Fibroblast of lung (primary cell): Measurements from ENCODE around the gene MYMX. TPM values are rescaled to one million over a fixed set of nuclear protein-coding genes. Genes with fewer than 3 reads are reported as not detected.

Source experiments
- DNase-seq, 2 donors: peaks; one replicate each; pipeline versions ENCODE4 v3.0.0 to v3.0.0-alpha.2; 2010; ENCODE audit warnings: low read depth in 2 of 2
- H2AFZ ChIP-seq: 2 replicates; pipeline ENCODE4 v1.5.1; 2012; ENCODE audit warnings: low read length, control low read depth, inconsistent platforms
- H3K27ac ChIP-seq: 2 replicates; pipeline ENCODE4 v1.5.1; 2011; ENCODE audit warnings: low read length, control low read depth; ENCODE audit not compliant: insufficient read depth
- H3K27me3 ChIP-seq: 2 replicates; pipeline ENCODE4 v1.5.1; 2011; ENCODE audit warnings: mild to moderate bottlenecking, low read length; ENCODE audit not compliant: control insufficient read depth, insufficient read depth
- H3K36me3 ChIP-seq: 2 replicates; pipeline ENCODE4 v1.5.1; 2011; ENCODE audit warnings: low read length; ENCODE audit not compliant: control insufficient read depth, insufficient read depth
- H3K4me1 ChIP-seq: 2 replicates; pipeline ENCODE4 v1.5.1; 2011; ENCODE audit warnings: low read length; ENCODE audit not compliant: control insufficient read depth, insufficient read depth; ENCODE audit errors: extremely low read depth
- H3K4me2 ChIP-seq: 2 replicates; pipeline ENCODE4 v1.5.1; 2011; ENCODE audit warnings: low read length, control low read depth; ENCODE audit not compliant: insufficient read depth; ENCODE audit errors: extremely low read depth
- H3K4me3 ChIP-seq, 4 experiments: fragments of 200-600 bp in 1 of 4; sonication (generic) in 1 of 4; replicated peaks in 1 of 4; 2 replicates each; pipeline ENCODE4 v1.5.1; 2011 to 2016; ENCODE audit warnings: low read length in 4 of 4, low read depth in 3 of 4, mild to moderate bottlenecking in 3 of 4, control low read depth in 2 of 4, inconsistent platforms in 1 of 4, mixed read lengths in 1 of 4; ENCODE audit not compliant: insufficient read depth in 1 of 4; ENCODE audit errors: control extremely low read depth in 1 of 4
- H3K79me2 ChIP-seq: 2 replicates; pipeline ENCODE4 v1.5.1; 2012; ENCODE audit warnings: mild to moderate bottlenecking, low read length, inconsistent platforms; ENCODE audit not compliant: control insufficient read depth, insufficient read depth
- H3K9ac ChIP-seq: 2 replicates; pipeline ENCODE4 v1.5.1; 2011; ENCODE audit warnings: mild to moderate bottlenecking, low read length, control low read depth; ENCODE audit not compliant: insufficient read depth
- H3K9me3 ChIP-seq: 2 replicates; pipeline ENCODE4 v1.5.1; 2012; ENCODE audit warnings: low read depth, low read length; ENCODE audit not compliant: control insufficient read depth, insufficient read depth
- H4K20me1 ChIP-seq: 2 replicates; pipeline ENCODE4 v1.5.1; 2011; ENCODE audit warnings: low read length; ENCODE audit not compliant: control insufficient read depth, insufficient read depth; ENCODE audit errors: extremely low read depth
- EZH2 ChIP-seq: IDR thresholded peaks from 2 replicates; pipeline ENCODE4 v1.5.1; 2012; ENCODE audit warnings: low read length, control low read depth, mild to moderate bottlenecking; ENCODE audit errors: missing control alignments
- polyA plus RNA-seq, 2 donors: library from polyadenylated mRNA; depleted of rRNA in 1 of 2; stranded (reverse) in 1 of 2; unstranded in 1 of 2; fragments of >200 nt; gene quantifications; 2 replicates each; pipeline ENCODE4 v1.2.1, GENCODE V29; 2011 to 2012; ENCODE audit warnings: missing spikeins in 1 of 2
- total RNA-seq: library from RNA; depleted of rRNA; stranded (reverse); fragments of >200 nt; gene quantifications from 2 replicates; pipeline ENCODE4 v1.2.1, GENCODE V29; 2014
- TF ChIP-seq, protein P1 (sequence below), 2 donors: IDR thresholded peaks in 1 of 2; conservative IDR thresholded peaks in 1 of 2; 1 replicate in 1 of 2; 2 replicates in 1 of 2; pipeline ENCODE4 v1.5.1; 2011 to 2012; ENCODE audit warnings: low read length in 2 of 2, control low read depth in 1 of 2, inconsistent platforms in 1 of 2, low read depth in 1 of 2, mild to moderate bottlenecking in 1 of 2

The MYMX gene
- total and polyA plus RNA-seq, 2 donors (not counting 1 experiment from before 2014, with no cell fraction given) = not detected

DNA sequence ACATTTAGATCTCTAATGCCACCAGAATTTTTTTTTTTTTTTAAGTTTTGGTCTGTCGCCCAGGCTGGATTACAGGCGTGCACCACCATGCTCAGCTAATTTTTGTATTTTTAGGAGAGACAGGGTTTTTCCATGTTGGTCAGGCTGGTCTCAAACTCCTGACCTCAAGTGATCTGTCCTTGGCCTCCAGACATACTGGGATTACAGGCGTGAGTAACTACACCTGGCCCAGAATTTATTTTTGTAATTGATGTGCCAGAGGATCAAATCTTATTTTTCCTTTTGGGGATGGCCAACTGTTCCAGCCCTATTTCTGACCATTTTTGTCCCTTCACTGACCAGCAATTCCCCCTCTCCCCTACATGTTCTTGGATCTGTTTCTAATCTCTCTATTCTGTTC, 18.0 kb upstream of the MYMX start:
- Histone ChIP-seq H3K27me3 (no peaks in the 10 kb centered on the region), H3K4me3 (no peak overlapping the region), H2AFZ (no peak overlapping the region), H3K4me2 (no peak overlapping the region), H3K36me3 (no peaks in the 10 kb centered on the region), H3K9me3 (no peaks in the 10 kb centered on the region), H3K4me1 (no peaks in the 10 kb centered on the region), H4K20me1 (no peaks in the 10 kb centered on the region), H3K79me2 (no peaks in the 10 kb centered on the region), H3K9ac (no peak overlapping the region), H3K27ac (no peak overlapping the region)
- DNase-seq = no peak
- TF ChIP-seq, protein P1, sequence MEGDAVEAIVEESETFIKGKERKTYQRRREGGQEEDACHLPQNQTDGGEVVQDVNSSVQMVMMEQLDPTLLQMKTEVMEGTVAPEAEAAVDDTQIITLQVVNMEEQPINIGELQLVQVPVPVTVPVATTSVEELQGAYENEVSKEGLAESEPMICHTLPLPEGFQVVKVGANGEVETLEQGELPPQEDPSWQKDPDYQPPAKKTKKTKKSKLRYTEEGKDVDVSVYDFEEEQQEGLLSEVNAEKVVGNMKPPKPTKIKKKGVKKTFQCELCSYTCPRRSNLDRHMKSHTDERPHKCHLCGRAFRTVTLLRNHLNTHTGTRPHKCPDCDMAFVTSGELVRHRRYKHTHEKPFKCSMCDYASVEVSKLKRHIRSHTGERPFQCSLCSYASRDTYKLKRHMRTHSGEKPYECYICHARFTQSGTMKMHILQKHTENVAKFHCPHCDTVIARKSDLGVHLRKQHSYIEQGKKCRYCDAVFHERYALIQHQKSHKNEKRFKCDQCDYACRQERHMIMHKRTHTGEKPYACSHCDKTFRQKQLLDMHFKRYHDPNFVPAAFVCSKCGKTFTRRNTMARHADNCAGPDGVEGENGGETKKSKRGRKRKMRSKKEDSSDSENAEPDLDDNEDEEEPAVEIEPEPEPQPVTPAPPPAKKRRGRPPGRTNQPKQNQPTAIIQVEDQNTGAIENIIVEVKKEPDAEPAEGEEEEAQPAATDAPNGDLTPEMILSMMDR (conservative IDR thresholded peaks at IDR 0.05 in 1 of 2, IDR thresholded peaks at IDR 0.05 in 1 of 2; ENCODE audit: low read depth in 1 of 2, low read length in 2 of 2) = no peak
- TF ChIP-seq EZH2 = no peak

DNA sequence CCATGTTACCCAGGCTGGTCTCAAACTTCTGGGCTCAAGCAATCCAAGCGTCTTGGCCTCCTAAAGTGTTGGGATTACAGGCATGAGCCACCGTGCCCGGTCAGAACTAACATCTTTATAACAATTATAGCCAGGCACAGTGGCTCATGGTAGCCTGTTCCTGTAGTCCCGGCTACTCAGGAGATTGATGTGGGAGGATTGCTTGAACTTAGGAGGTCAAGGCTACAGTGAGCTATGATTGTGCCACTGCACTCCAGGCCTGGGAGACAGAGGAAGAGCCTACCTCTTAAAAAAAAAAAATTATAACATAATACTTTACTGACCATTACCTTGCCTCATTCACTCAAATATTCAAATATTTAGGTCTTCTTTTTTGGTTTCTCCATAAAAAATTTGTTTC, 16.8 kb upstream of the MYMX start:
- no peak overlapping the region for H3K4me3 ChIP-seq
- H3K9me3 ChIP-seq = no peaks in the 10 kb centered on the region
- H2AFZ ChIP-seq = no peak overlapping the region
- no peaks in the 10 kb centered on the region for H3K79me2 ChIP-seq
- H3K36me3 ChIP-seq = no peaks in the 10 kb centered on the region
- peaks cover under 1% of the 10 kb centered on the region for H3K27me3 ChIP-seq
- H3K4me1 ChIP-seq = no peaks in the 10 kb centered on the region
- no peak overlapping the region for H3K9ac ChIP-seq
- DNase-seq = no peak
- no peak overlapping the region for H3K4me2 ChIP-seq
- no peaks in the 10 kb centered on the region for H4K20me1 ChIP-seq
- TF ChIP-seq EZH2 = no peak
- TF ChIP-seq, protein P1 (conservative IDR thresholded peaks at IDR 0.05 in 1 of 2, IDR thresholded peaks at IDR 0.05 in 1 of 2; ENCODE audit: low read depth in 1 of 2, low read length in 2 of 2) = no peak
- H3K27ac ChIP-seq = no peak overlapping the region

DNA sequence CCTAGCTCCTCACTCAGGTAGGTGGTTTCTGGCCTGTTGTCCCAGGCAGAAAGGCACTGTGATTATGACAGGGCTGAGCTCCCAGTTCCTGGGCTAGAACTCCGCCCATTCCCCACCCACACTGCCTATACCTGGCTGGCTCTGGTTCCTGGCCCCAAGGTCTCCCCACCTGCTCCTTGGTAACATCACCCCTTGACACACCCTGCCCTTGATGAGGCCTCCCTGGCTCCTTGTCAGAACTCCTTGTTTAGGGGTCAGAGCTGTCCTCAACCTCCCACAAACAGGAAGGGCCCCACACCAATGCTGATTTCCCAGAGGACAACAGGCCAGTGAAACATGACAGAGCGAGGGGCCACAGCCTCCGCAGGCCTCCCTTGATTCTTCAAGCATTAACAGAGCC, 15.5 kb upstream of the MYMX start:
- Histone ChIP-seq H3K27ac (no peak overlapping the region), H3K4me1 (no peaks in the 10 kb centered on the region), H4K20me1 (no peaks in the 10 kb centered on the region), H3K79me2 (no peaks in the 10 kb centered on the region), H3K9ac (no peak overlapping the region), H3K4me3 (no peak overlapping the region), H2AFZ (no peak overlapping the region), H3K36me3 (no peaks in the 10 kb centered on the region), H3K9me3 (no peaks in the 10 kb centered on the region), H3K27me3 (peaks cover 3% of the 10 kb centered on the region), H3K4me2 (no peak overlapping the region)
- no peak for TF ChIP-seq EZH2
- TF ChIP-seq, protein P1 (conservative IDR thresholded peaks at IDR 0.05 in 1 of 2, IDR thresholded peaks at IDR 0.05 in 1 of 2; ENCODE audit: low read depth in 1 of 2, low read length in 2 of 2) = no peak
- no peak for DNase-seq
